GM23248 (cell line): ENCODE measurements around the gene CABS1.

Source experiments
- EZH2 ChIP-seq: fragments of 200-600 bp; sonication (generic); IDR thresholded peaks from 2 replicates; pipeline ENCODE4 v1.6.1; 2018; ENCODE audit warnings: antibody characterized with exemption, mild to moderate bottlenecking; ENCODE audit not compliant: insufficient read depth, poor library complexity, severe bottlenecking
- EZH2phosphoT487 ChIP-seq: fragments of 200-600 bp; sonication (generic); IDR thresholded peaks from 2 replicates; pipeline ENCODE4 v1.6.1; 2018; ENCODE audit warnings: antibody characterized with exemption, moderate library complexity, mild to moderate bottlenecking, low read depth; ENCODE audit not compliant: insufficient read depth

DNA sequence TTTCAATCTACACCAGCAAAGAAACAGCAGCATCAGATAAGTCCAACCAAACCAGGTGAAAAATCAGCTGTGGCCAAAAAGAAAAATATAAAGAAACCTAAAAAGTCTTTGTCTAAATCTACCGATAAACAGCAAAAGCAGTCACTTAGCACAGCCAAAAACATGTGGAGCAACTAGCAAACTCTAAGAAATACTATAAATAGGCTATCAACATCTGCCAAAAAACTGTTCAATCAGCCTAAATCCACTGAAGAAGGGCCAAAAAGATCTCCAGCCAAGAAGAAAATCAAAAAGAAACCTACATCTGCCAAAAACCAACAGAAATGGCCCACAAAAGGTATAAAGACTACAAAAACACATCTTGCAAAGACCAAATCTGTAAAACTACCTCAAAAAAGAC is 36.7 kb upstream of the CABS1 start:
- TF ChIP-seq EZH2 (no peak), EZH2phosphoT487 (no peak)
